SH-SY5Y (cell line): Measurements from ENCODE around the gene FLT3.

Experiments used
- GATA2 ChIP-seq: IDR thresholded peaks from 2 replicates; pipeline ENCODE4 v1.6.1; 2011; ENCODE audit warnings: mild to moderate bottlenecking, low read depth, low read length
- GATA3 ChIP-seq: IDR thresholded peaks from 2 replicates; pipeline ENCODE4 v1.6.1; 2011; ENCODE audit warnings: low read depth, mild to moderate bottlenecking, low read length, moderate library complexity

DNA sequence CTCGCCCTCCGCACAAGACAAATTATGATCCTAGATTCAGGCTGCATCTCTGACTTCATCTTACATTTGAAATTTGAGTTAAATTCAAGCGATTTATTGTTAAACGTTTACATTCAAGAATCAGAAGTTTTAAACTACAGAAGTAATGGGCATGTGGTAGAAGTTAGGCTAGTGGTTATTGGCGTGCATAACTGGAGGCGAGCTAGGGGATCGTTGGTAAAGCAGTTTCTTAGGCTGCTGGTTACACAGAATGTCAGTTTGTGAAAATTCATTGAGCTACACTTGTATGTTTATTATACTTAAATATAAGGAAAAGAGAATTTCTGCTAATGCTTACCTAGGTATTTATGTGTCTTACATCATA lies 130.5 kb downstream of the FLT3 start:
- no peak for TF ChIP-seq GATA2
- TF ChIP-seq GATA3 = no peak
